ENCODE results near the gene SFRP2.

The SFRP2 gene

GRCh38 chr4:153748378-153748777 is 40.5 kb downstream of the SFRP2 start:
- Histone ChIP-seq H3K4me1 (ENCODE audit: control insufficient read depth, insufficient read depth, low read length) (no peaks in the 10 kb centered on the region), H3K27ac (ENCODE audit: low read depth, low read length) (no peak overlapping the region), H3K9me3 (ENCODE audit: control insufficient read depth, insufficient read depth, low read depth, low read length) (no peaks in the 10 kb centered on the region), H3K36me3 (ENCODE audit: control insufficient read depth, insufficient read depth, low read length) (peaks cover 4% of the 10 kb centered on the region; the same call in 1 of the 2 replicates), H3K4me3 (ENCODE audit: low read depth, low read length) (no peak overlapping the region), H3K27me3 (ENCODE audit: control insufficient read depth, insufficient read depth, low read length) (no peaks in the 10 kb centered on the region), H3K9ac (ENCODE audit: low read length) (no peak overlapping the region)

GRCh38 chr4:153747406-153747955 is 41.4 kb downstream of the SFRP2 start:
- Histone ChIP-seq H3K9ac (ENCODE audit: low read length) (no peak overlapping the region), H3K27ac (ENCODE audit: low read depth, low read length) (no peak overlapping the region), H3K36me3 (ENCODE audit: control insufficient read depth, insufficient read depth, low read length) (peaks cover 4% of the 10 kb centered on the region; the same call in 1 of the 2 replicates), H3K4me3 (ENCODE audit: low read depth, low read length) (no peak overlapping the region), H3K27me3 (ENCODE audit: control insufficient read depth, insufficient read depth, low read length) (no peaks in the 10 kb centered on the region), H3K4me1 (ENCODE audit: control insufficient read depth, insufficient read depth, low read length) (no peaks in the 10 kb centered on the region), H3K9me3 (ENCODE audit: control insufficient read depth, insufficient read depth, low read depth, low read length) (no peaks in the 10 kb centered on the region)

- Histone ChIP-seq H3K9me3 (ENCODE audit: control insufficient read depth, insufficient read depth, low read depth, low read length) (peaks cover 3% of the 10 kb centered on the region), H3K27ac (ENCODE audit: low read depth, low read length) (no peak overlapping the region), H3K27me3 (ENCODE audit: control insufficient read depth, insufficient read depth, low read length) (no peaks in the 10 kb centered on the region), H3K9ac (ENCODE audit: low read length) (no peak overlapping the region), H3K4me3 (ENCODE audit: low read depth, low read length) (no peak overlapping the region), H3K36me3 (ENCODE audit: control insufficient read depth, insufficient read depth, low read length) (peaks cover 8% of the 10 kb centered on the region; the same call in 1 of the 2 replicates), H3K4me1 (ENCODE audit: control insufficient read depth, insufficient read depth, low read length) (no peaks in the 10 kb centered on the region)
These were observed 43.2 kb downstream of the SFRP2 start for GRCh38 chr4:153745651-153746050.

GRCh38 chr4:153741541-153741940 is 47.3 kb downstream of the SFRP2 start:
- Histone ChIP-seq H3K36me3 (ENCODE audit: control insufficient read depth, insufficient read depth, low read length) (peaks cover 8% of the 10 kb centered on the region; the same call in 1 of the 2 replicates), H3K9ac (ENCODE audit: low read length) (no peak overlapping the region), H3K4me1 (ENCODE audit: control insufficient read depth, insufficient read depth, low read length) (no peaks in the 10 kb centered on the region), H3K9me3 (ENCODE audit: control insufficient read depth, insufficient read depth, low read depth, low read length) (peaks cover 6% of the 10 kb centered on the region), H3K27ac (ENCODE audit: low read depth, low read length) (no peak overlapping the region), H3K27me3 (ENCODE audit: control insufficient read depth, insufficient read depth, low read length) (no peaks in the 10 kb centered on the region), H3K4me3 (ENCODE audit: low read depth, low read length) (no peak overlapping the region)

- Histone ChIP-seq H3K27me3 (ENCODE audit: control insufficient read depth, insufficient read depth, low read length) (no peaks in the 10 kb centered on the region), H3K9ac (ENCODE audit: low read length) (no peak overlapping the region), H3K36me3 (ENCODE audit: control insufficient read depth, insufficient read depth, low read length) (0 out of 2 replicates have a peak, but pooled peaks cover 3% of the 10 kb centered on the region), H3K27ac (ENCODE audit: low read depth, low read length) (no peak overlapping the region), H3K9me3 (ENCODE audit: control insufficient read depth, insufficient read depth, low read depth, low read length) (peaks cover 5% of the 10 kb centered on the region), H3K4me3 (ENCODE audit: low read depth, low read length) (no peak overlapping the region), H3K4me1 (ENCODE audit: control insufficient read depth, insufficient read depth, low read length) (peaks cover 4% of the 10 kb centered on the region; the same call in 1 of the 2 replicates)
These were observed 52.9 kb downstream of the SFRP2 start for GRCh38 chr4:153735906-153736461.

- Histone ChIP-seq H3K9me3 (ENCODE audit: control insufficient read depth, insufficient read depth, low read depth, low read length) (no peaks in the 10 kb centered on the region), H3K9ac (ENCODE audit: low read length) (no peak overlapping the region), H3K4me3 (ENCODE audit: low read depth, low read length) (no peak overlapping the region), H3K27ac (ENCODE audit: low read depth, low read length) (no peak overlapping the region), H3K27me3 (ENCODE audit: control insufficient read depth, insufficient read depth, low read length) (no peaks in the 10 kb centered on the region), H3K4me1 (ENCODE audit: control insufficient read depth, insufficient read depth, low read length) (peaks cover 4% of the 10 kb centered on the region; the same call in 1 of the 2 replicates), H3K36me3 (ENCODE audit: control insufficient read depth, insufficient read depth, low read length) (no peaks in the 10 kb centered on the region)
These were observed 55.0 kb downstream of the SFRP2 start for GRCh38 chr4:153733751-153734448.

GRCh38 chr4:153731239-153731638 is 57.6 kb downstream of the SFRP2 start:
- H3K4me3 ChIP-seq (ENCODE audit: low read depth, low read length), result no peak overlapping the region
- H3K27ac ChIP-seq (ENCODE audit: low read depth, low read length), result no peak overlapping the region
- H3K4me1 ChIP-seq (ENCODE audit: control insufficient read depth, insufficient read depth, low read length), result peaks cover 4% of the 10 kb centered on the region; the same call in 1 of the 2 replicates
- no peak overlapping the region for H3K9ac ChIP-seq (ENCODE audit: low read length)
- H3K36me3 ChIP-seq (ENCODE audit: control insufficient read depth, insufficient read depth, low read length), result no peaks in the 10 kb centered on the region
- H3K9me3 ChIP-seq (ENCODE audit: control insufficient read depth, insufficient read depth, low read depth, low read length), result no peaks in the 10 kb centered on the region
- no peaks in the 10 kb centered on the region for H3K27me3 ChIP-seq (ENCODE audit: control insufficient read depth, insufficient read depth, low read length)
